NCI-H1694 treated with DMSO at 0.1 percent for 48 hours (cell line): Measurements from ENCODE around the gene TIAM1.
A peak's percentile ranks its signal among the peaks of the same experiment; 100 is the strongest.

Source experiments
- DNase-seq: peaks from one replicate; lab custom pipeline; 2025; lab: John Stamatoyannopoulos, UW

TIAM1 gene

GRCh38 chr21:31201144-31201543 lies 142.9 kb downstream of the TIAM1 start:
- no peak for DNase-seq

- DNase-seq, result peak; percentile 91
Observed at GRCh38 chr21:31198575-31198974, 145.5 kb downstream of the TIAM1 start.

- no peak for DNase-seq
Observed at GRCh38 chr21:31196724-31197123, 147.3 kb downstream of the TIAM1 start.

GRCh38 chr21:31195334-31196015 lies 148.6 kb downstream of the TIAM1 start:
- DNase-seq, result no peak

- DNase-seq, result no peak
Observed at GRCh38 chr21:31194510-31195293, 149.4 kb downstream of the TIAM1 start.

GRCh38 chr21:31193761-31194160 lies 150.3 kb downstream of the TIAM1 start:
- DNase-seq, result no peak

- DNase-seq, result no peak
Observed at GRCh38 chr21:31191553-31191952, 152.5 kb downstream of the TIAM1 start.

- no peak for DNase-seq
Observed at GRCh38 chr21:31190516-31190915, 153.5 kb downstream of the TIAM1 start.

GRCh38 chr21:31187499-31187898 lies 156.6 kb downstream of the TIAM1 start:
- no peak for DNase-seq

- no peak for DNase-seq
Observed at GRCh38 chr21:31186916-31187315, 157.1 kb downstream of the TIAM1 start.

- DNase-seq, result no peak
Observed at GRCh38 chr21:31185663-31186062, 158.4 kb downstream of the TIAM1 start.

- DNase-seq, result no peak
Observed at GRCh38 chr21:31184876-31185275, 159.2 kb downstream of the TIAM1 start.

- DNase-seq, result no peak
Observed at GRCh38 chr21:31184459-31184858, 159.6 kb downstream of the TIAM1 start.

- no peak for DNase-seq
Observed at GRCh38 chr21:31182231-31183140, 161.6 kb downstream of the TIAM1 start.

GRCh38 chr21:31181082-31181750 lies 162.8 kb downstream of the TIAM1 start:
- no peak for DNase-seq

GRCh38 chr21:31180256-31181081 lies 163.6 kb downstream of the TIAM1 start:
- DNase-seq, result peak; percentile 82

GRCh38 chr21:31176725-31177124 lies 167.3 kb downstream of the TIAM1 start:
- DNase-seq, result no peak

- DNase-seq, result no peak
Observed at GRCh38 chr21:31176080-31176551, 167.9 kb downstream of the TIAM1 start.

- no peak for DNase-seq
Observed at GRCh38 chr21:31173881-31174555, 170.0 kb downstream of the TIAM1 start.

GRCh38 chr21:31172328-31172727 lies 171.7 kb downstream of the TIAM1 start:
- DNase-seq, result no peak
